Immature natural killer cell (primary cell): ENCODE measurements around the gene PTPN5. TPM values are rescaled to one million over a fixed set of nuclear protein-coding genes. Genes with fewer than 3 reads are reported as not detected.
"Not testable (repeated sequence)": the region's sequence is repeated elsewhere in the genome, so short reads cannot be mapped to it uniquely, and the experiment has no call there.

Experiments used
- DNase-seq, 3 donors: peaks; one replicate each; pipeline ENCODE4 v3.0.0; 2022; ENCODE audit warnings: mixed read lengths in 1 of 3
- H3K27ac Mint-ChIP-seq, 6 donors: one replicate each; pipeline ENCODE4 v1.8.0; 2020; ENCODE audit warnings: mixed read lengths in 6 of 6, mild to moderate bottlenecking in 5 of 6, inconsistent platforms in 4 of 6, moderate library complexity in 3 of 6
- H3K27me3 Mint-ChIP-seq, 3 donors: one replicate each; pipeline ENCODE4 v1.8.0; 2020 to 2021; ENCODE audit warnings: low read depth in 3 of 3, mild to moderate bottlenecking in 3 of 3, mixed read lengths in 3 of 3, moderate library complexity in 3 of 3, inconsistent platforms in 1 of 3
- H3K36me3 Mint-ChIP-seq, 3 donors: one replicate each; pipeline ENCODE4 v1.8.0; 2020; ENCODE audit warnings: mixed read lengths in 3 of 3, inconsistent platforms in 2 of 3, mild to moderate bottlenecking in 2 of 3
- H3K4me1 Mint-ChIP-seq, 2 donors: one replicate each; pipeline ENCODE4 v1.8.0; 2020; ENCODE audit warnings: inconsistent platforms in 2 of 2, mild to moderate bottlenecking in 2 of 2, mixed read lengths in 2 of 2, moderate library complexity in 1 of 2
- H3K4me3 Mint-ChIP-seq, 5 donors: one replicate each; pipeline ENCODE4 v1.8.0; 2020; ENCODE audit warnings: mild to moderate bottlenecking in 5 of 5, mixed read lengths in 5 of 5, inconsistent platforms in 3 of 5, moderate library complexity in 3 of 5
- H3K9me3 Mint-ChIP-seq, 6 donors: one replicate each; pipeline ENCODE4 v1.8.0; 2020; ENCODE audit warnings: mild to moderate bottlenecking in 6 of 6, mixed read lengths in 6 of 6, inconsistent platforms in 4 of 6, moderate library complexity in 3 of 6
- polyA plus RNA-seq, 3 donors: library from polyadenylated mRNA; unstranded; fragments of 300-500 nt; fragmentation: Illumina TruSeq; gene quantifications; one replicate each; pipeline ENCODE4 v1.2.3, GENCODE V29; 2021

PTPN5 gene
- not detected for polyA plus RNA-seq

DNA sequence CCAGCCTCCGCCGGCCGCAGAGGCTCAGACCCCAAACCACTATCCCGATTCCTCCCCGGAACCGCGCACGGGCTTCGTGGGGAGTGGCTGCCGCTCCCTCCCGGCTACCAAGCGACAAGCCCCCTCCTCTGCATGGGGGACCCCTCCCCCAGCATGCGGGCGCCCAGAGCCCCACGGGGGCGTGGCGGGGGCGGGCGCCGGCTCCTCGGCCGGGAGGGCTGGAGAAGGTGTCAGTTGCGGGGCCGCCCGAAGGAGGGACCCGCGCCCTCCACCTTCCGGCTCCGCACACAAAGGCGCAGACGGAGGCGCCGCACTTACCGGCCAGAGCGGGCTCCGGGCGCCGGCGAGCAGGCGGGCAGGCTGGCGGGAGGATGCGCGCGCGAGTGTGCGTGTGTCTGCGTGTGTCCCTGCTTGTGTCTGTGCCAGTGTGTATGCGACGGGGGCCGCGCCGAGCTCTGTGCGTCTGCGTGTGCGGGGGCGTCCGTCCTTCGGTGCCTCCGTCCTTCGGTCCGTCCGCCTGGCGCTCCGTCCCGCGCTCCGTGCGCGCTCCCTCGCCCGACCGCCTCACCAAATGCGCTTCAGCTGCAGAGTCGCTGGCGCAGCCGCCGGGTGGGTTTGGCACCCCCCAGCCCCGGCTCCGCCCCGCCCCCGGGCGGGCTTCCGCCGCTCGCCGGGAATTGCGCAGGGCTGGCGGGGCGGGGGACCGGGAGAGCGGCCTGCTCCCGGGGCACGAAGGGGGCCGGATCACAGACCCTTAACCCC, at the start of gene PTPN5:
Gene PTPN5, minus strand, starts transcription at position 592 of the 762 bp plus-strand sequence. CDS start 19,840 bp downstream, outside the sequence.
- DNase-seq: no peak
- Mint-ChIP-seq H3K27ac (no peak within 1 kb of the TSS), H3K4me3 (no peak within 1 kb of the TSS), H3K4me1 (no peaks in the 10 kb centered on the region), H3K9me3 (no peaks in the 10 kb centered on the region), H3K36me3 (no peaks in the 10 kb centered on the region), H3K27me3 (peaks cover 2 to 20% (median 14%) of the 10 kb centered on the region in 3 donors)

DNA sequence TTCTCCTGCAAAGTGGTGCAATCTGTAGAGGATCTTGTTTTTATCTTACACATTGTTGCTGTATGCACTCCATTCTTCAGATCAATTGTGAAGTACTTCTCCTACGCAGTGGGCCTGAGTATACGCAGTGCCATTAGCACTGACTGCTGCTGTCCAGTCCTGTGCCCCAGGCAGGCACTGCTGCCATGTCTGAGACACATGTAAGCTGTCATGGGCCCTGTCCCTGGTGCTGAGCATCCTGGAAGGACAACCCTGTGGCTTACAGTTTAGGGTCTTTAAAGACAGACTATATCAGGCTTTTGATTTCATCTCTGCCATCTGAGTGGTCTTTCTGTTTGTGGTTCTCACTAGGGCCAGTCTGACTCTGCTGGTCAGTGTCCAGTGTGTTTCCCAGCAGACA, 44.8 kb upstream of the PTPN5 start:
- H3K36me3 Mint-ChIP-seq: no peaks in the 10 kb centered on the region
- no peak overlapping the region for H3K4me3 Mint-ChIP-seq
- no peak for DNase-seq
- H3K27me3 Mint-ChIP-seq: peaks cover 9 to 10% (median 9%) of the 10 kb centered on the region in 3 donors
- H3K9me3 Mint-ChIP-seq: peaks cover 9 to 18% (median 12%) of the 10 kb centered on the region in 6 donors
- H3K27ac Mint-ChIP-seq: no peak overlapping the region
- H3K4me1 Mint-ChIP-seq: no peaks in the 10 kb centered on the region

DNA sequence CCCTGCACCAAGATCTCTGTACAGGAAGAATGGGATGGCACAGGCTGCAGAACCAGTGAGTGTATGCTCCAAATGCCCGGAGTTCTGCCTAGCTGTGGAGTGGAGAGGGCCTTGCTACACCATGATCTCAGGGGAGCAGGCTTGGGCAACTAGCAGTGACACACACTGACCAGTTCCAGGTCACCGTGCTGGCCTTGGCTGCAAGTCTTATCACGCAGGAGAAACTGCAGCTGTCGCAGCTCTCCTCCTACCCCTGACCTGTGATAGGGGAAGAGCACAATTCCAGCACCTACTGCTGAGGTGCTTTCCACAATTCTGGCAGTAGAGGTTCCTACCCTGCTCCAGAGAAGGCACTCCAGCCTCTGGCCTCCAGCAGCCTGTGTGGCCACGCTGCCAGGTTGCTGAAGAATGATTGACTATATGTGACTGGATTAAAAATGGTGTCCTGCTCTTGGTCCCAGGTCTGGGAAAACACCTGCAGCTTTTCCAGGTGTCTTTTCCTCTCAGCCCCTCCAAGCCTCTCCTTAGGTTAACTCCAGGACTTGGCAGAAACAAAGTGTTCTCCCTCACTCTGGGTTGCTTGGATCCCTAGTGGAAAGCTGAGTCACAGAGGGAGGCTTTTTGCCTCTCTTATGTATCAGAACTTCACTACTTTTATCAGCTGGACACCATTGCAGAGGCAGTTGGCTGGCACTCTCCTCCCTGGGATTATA, 43.3 kb upstream of the PTPN5 start:
- H3K9me3 Mint-ChIP-seq: peaks cover 0 to 12% (median 10%) of the 10 kb centered on the region in 6 donors
- no peak overlapping the region for H3K27ac Mint-ChIP-seq
- H3K36me3 Mint-ChIP-seq: no peaks in the 10 kb centered on the region
- H3K27me3 Mint-ChIP-seq: peaks cover 10 to 12% (median 11%) of the 10 kb centered on the region in 3 donors
- DNase-seq: no peak
- H3K4me1 Mint-ChIP-seq: no peaks in the 10 kb centered on the region
- H3K4me3 Mint-ChIP-seq: no peak overlapping the region

DNA sequence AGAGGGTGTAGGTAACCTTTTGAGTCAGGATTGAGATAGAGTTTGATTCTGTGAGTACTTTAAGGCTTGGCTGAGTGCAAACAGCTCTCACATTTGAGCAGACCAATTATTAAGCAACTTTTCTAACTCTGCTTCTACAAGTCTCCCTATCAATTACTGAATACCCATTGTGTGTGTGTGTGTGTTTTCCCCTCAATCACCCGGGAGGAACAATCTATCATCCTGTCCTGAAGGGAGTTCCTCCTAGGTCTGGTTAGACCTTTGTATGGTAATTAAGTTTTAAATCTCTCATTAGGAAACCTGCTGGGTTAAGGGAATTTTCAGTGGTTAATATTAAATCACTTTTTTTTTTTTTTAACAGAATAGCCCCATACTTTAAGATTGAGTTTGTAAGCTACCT, 28.6 kb upstream of the PTPN5 start:
- not testable (repeated sequence) for H3K4me3 Mint-ChIP-seq, H3K9me3 Mint-ChIP-seq, H3K36me3 Mint-ChIP-seq, H3K4me1 Mint-ChIP-seq, H3K27me3 Mint-ChIP-seq, DNase-seq, H3K27ac Mint-ChIP-seq

DNA sequence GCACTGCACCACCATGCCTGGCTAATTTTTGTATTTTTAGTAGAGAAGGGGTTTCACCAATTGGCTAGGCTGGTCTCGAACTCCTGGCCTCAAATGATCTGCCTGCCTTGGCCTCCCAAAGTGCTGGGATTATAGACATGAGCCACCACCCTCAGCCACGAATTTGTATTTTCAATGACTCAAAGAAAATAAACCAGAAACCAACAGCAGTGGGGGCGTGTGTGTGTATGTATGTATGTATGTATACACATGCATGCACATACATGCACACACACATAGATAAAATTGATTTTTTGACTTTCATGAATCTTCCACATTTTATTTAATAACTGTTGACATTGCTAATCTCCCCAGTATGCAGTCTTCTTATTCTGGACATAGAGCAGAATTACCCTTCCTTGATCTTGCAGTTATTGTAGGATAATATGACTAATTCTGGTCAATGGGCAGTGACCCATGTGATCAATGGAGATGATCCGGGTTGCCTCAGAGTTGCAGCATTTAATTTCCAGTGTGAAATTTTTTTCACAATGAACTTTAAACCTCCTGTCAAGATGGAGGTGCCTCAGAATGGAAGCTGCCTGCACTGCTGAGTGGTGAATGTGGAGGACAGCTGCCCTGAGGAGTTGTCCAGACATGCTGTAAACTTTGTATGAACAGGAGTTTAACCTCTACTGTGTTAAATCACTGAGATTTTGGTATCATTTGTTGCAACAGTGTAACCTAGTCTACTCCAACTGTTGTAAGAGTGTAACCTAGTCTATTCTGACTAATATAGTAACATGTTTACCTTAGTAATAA, 12.8 kb upstream of the PTPN5 start:
- no peaks in the 10 kb centered on the region for H3K9me3 Mint-ChIP-seq
- DNase-seq: no peak
- H3K36me3 Mint-ChIP-seq: no peaks in the 10 kb centered on the region
- no peaks in the 10 kb centered on the region for H3K4me1 Mint-ChIP-seq
- no peak overlapping the region for H3K27ac Mint-ChIP-seq
- H3K4me3 Mint-ChIP-seq: no peak overlapping the region
- H3K27me3 Mint-ChIP-seq: peaks cover 2 to 17% (median 3%) of the 10 kb centered on the region in 3 donors

DNA sequence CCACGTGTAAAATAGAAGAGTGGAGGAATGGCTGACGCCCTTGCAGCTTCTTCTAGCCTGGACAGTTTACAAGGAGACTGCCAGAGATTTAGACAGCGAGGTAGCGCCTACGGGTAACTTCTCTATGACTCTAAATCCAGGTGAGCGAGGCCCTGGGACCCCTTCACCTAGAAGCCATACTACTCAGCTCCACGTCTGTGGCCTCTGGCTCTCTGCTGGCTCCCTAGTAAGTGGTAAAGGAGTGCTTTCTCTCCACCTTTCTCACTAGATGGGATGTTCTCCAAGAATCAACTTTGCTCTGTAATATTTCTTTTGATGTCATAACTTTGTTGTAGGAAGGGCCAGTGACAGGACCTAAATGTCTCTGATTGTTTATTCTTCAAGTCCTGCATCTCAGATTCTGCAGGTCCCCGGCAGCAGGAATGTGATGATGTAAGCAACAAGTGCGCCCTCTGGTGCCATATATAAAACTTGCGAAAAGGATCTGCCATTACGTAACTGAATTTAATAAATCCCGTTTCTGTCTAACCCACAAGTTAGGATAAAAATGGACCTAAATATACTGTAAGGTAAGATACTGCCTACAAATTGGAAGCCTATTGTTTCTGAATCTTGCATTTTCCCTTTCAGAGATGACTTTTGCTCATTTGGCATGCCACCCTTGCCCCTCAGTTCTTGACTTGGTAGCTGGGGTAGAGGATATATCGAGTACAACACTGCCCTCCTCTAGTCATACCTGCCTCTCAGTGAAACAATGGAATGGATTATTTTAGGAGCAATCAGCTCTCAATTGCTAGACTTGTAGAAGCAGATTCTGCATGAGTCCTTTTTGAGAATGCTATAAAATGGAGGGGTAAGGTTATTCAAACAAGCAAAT, 11.0 kb upstream of the PTPN5 start:
- Mint-ChIP-seq H3K27me3 (peaks cover 3 to 20% (median 3%) of the 10 kb centered on the region in 3 donors), H3K4me3 (no peak overlapping the region), H3K4me1 (no peaks in the 10 kb centered on the region), H3K36me3 (no peaks in the 10 kb centered on the region), H3K27ac (no peak overlapping the region), H3K9me3 (no peaks in the 10 kb centered on the region)
- peak in 1 of 3 donors; percentile 13 for DNase-seq

DNA sequence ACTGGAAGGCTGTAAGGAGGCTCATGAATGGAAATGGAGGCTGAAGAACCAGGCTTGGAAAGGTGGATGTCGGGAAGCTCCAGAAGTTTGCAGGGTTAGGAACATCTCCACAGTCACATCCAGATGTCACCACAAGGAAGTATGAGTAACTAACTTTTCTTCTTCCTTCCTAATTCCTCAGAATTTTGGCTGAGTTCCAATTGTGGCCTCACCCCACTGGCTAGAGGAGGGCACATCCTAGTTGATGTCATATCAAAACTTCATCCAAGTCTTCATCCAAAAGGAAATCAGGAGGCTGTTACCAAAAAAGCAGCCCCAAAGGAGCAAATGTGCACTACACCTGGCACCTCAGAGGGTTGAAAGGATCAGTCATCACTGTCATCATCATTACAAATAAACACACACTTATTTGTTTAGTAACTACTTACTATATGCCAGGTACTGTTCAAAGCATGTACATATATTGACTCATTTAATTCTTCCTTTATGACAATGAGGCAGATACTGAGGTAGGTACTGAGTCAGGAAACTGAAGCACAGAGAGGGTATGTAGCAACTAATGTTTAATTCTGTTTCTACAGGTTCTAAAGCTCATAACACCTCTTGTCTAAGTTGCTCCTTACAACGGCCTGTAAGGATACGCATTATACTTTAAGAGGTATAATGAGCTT, 7.3 kb upstream of the PTPN5 start:
- H3K27me3 Mint-ChIP-seq: peaks cover 3 to 11% (median 7%) of the 10 kb centered on the region in 3 donors
- no peak overlapping the region for H3K27ac Mint-ChIP-seq
- no peak for DNase-seq
- H3K36me3 Mint-ChIP-seq: no peaks in the 10 kb centered on the region
- H3K9me3 Mint-ChIP-seq: no peaks in the 10 kb centered on the region
- no peaks in the 10 kb centered on the region for H3K4me1 Mint-ChIP-seq
- no peak overlapping the region for H3K4me3 Mint-ChIP-seq

DNA sequence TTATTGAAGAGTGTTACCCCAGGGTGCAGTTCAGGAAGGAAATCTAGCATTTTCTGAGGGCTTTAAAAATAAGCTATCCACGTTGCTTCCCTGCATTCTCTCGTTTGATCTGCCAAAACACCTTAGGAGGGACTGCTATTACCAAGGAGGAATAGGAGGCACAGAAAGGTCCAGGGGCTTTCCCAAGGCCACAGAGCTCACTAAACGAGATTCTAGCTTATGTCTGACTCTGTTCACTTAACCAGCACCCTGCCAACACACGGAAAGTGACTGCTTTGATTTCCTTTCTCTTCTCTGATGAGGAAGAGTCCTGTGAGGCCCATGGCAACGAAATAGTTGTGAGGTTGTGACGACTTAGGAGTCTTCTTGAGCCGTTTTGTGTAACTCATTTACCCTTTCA, 3.4 kb upstream of the PTPN5 start:
- DNase-seq: no peak
- Mint-ChIP-seq H3K4me3 (no peak overlapping the region), H3K36me3 (no peaks in the 10 kb centered on the region), H3K4me1 (no peaks in the 10 kb centered on the region), H3K27ac (no peak overlapping the region), H3K9me3 (no peaks in the 10 kb centered on the region), H3K27me3 (peaks cover 9 to 10% (median 10%) of the 10 kb centered on the region in 3 donors)

DNA sequence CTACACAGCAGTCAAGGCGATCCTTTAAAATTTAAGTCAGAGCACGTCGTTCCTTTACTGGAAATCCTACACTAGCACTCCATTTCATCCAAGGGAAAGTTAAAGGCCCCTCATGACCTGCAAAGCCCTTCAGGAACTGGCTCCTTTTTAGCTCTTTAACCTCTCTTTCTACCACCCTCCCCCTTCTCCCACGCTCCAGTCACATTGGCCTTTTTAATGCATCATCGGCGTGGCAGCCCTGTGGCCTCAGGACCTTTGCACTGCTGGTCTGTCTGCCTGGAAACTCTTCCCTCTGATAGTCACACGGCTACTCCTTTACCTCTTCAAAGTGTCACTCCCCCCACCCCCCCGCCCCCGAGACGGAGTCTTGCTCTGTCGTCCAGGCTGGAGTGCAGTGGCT, 1.2 kb upstream of the PTPN5 start:
- Mint-ChIP-seq H3K27ac (no peak overlapping the region), H3K9me3 (no peaks in the 10 kb centered on the region), H3K27me3 (peaks cover 8 to 17% (median 12%) of the 10 kb centered on the region in 3 donors), H3K4me1 (no peaks in the 10 kb centered on the region), H3K4me3 (no peak overlapping the region), H3K36me3 (no peaks in the 10 kb centered on the region)
- no peak for DNase-seq

DNA sequence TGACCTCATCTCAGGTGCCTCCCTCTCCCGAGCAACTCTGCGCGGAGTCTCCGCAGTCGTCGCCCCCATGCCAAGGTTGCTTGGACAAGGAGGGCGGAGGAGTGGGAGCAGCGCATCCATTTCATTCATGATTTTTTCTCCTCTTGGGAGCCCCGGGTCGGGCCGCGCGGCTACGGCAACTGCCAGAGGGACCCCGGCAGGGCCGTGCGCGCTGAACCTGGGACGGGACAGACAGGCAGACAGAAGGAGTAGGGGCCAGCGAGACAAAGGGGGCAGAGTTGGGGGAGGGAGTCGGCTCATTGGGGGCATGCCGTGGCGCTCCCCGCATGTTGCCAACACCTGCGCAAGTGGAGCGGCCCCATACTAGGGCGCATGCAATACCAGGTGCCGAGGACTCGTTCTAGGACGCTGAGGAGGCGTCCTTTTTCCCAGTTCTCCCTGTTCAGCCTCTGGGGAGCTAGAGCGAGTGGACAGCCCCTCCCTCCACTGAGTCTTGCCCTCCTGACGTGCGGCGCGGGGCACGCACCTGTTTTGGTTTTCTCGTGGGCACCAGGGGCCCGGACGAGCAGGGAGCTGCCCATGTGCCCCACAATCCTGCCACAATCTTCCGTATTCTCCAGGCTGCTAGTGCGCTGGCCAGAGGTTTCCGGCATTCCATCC, 501 bp upstream of the PTPN5 start:
- H3K4me1 Mint-ChIP-seq: no peaks in the 10 kb centered on the region
- H3K36me3 Mint-ChIP-seq: no peaks in the 10 kb centered on the region
- no peak overlapping the region for H3K27ac Mint-ChIP-seq
- no peak for DNase-seq
- no peaks in the 10 kb centered on the region for H3K9me3 Mint-ChIP-seq
- no peak overlapping the region for H3K4me3 Mint-ChIP-seq
- peaks cover 3 to 20% (median 14%) of the 10 kb centered on the region in 3 donors for H3K27me3 Mint-ChIP-seq

DNA sequence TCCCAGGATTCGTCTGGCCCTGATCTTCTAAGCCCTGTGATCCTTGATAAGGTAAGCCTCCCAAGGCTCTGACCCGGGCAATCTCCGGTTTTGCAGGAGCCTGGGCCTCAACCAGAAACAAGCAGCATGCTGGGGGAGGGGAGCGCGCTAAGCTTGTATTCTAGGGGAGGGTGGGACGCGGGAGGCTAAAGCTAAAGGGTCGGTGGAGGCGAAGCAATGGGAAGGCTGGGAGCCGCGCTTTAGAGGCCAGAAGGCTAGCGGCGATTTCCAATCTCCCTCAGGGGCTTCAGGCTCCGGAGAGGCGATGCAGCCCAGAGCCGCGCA, 753 bp downstream of the PTPN5 start:
- peaks cover 2 to 20% (median 14%) of the 10 kb centered on the region in 3 donors for H3K27me3 Mint-ChIP-seq

DNA sequence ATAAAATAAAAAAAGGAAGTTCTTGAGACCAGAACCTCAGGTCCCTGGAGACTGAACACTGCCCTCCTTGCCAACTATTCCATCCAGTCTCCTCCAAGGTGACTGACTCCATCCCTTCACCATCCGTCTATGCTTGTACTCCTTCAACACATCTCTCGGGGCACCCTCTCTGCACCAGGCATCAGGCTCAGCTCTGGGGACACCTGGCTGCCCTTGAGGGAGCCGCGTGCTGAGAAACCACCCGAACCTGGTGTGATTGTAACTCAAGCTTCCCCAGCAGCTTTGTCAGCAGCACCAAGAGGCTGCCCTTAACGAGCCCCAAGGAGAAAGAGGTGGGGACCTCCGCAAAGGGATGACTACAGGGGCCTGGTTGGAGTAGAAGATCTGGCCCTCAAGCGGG, 1.7 kb downstream of the PTPN5 start:
- H3K4me1 Mint-ChIP-seq: no peaks in the 10 kb centered on the region
- peaks cover 3 to 20% (median 14%) of the 10 kb centered on the region in 3 donors for H3K27me3 Mint-ChIP-seq
- DNase-seq: no peak
- H3K27ac Mint-ChIP-seq: no peak overlapping the region
- H3K36me3 Mint-ChIP-seq: no peaks in the 10 kb centered on the region
- H3K9me3 Mint-ChIP-seq: no peaks in the 10 kb centered on the region
- H3K4me3 Mint-ChIP-seq: no peak overlapping the region

More for the DNA sequence above, 753 bp downstream of the PTPN5 start:
- Mint-ChIP-seq H3K27ac (no peak overlapping the region), H3K9me3 (no peaks in the 10 kb centered on the region), H3K36me3 (no peaks in the 10 kb centered on the region), H3K4me1 (no peaks in the 10 kb centered on the region), H3K4me3 (no peak overlapping the region)
- DNase-seq: no peak
